ENCODE measurements around the gene NDUFS4. TPM values are rescaled to one million over a fixed set of nuclear protein-coding genes. Genes with fewer than 3 reads are reported as not detected.
A peak's percentile ranks its signal among the peaks of the same experiment; 100 is the strongest.

The NDUFS4 gene
- total RNA-seq, 1 donor from 2014 or later, result 92.4 TPM

DNA sequence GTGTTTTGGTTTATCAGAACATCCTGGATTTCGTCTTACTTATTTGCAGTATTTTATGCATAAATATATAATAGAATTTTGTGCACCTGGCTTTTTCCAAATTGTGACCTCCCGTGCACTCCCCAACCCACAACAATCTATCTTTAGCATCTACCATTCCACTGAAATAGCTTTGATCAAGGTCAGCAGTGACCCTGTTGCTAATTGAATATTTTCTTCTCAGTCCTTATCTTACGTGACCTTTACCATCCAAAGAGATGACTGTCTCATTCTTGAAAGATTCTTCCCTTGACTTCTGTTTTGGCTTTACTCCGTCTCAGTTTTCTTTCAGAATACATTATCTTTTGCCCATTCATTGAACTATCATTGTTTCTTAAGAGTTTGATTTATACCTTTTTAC is 18.4 kb downstream of the NDUFS4 start:
- Histone ChIP-seq H3K36me3 (ENCODE audit: insufficient read depth, low read length) (no peaks in the 10 kb centered on the region), H3K4me3 (ENCODE audit: insufficient read depth, low read depth, low read length) (no peak overlapping the region), H3K4me1 (ENCODE audit: insufficient read depth, low read length) (no peaks in the 10 kb centered on the region), H3K27ac (ENCODE audit: low read depth, low read length) (no peak overlapping the region), H2AFZ (ENCODE audit: low read depth, low read length) (no peak overlapping the region), H3K4me2 (ENCODE audit: low read length) (no peak overlapping the region), H3K9me3 (ENCODE audit: insufficient read depth, low read depth, low read length) (no peaks in the 10 kb centered on the region), H3K9ac (ENCODE audit: low read length) (no peak overlapping the region), H3K79me2 (ENCODE audit: insufficient read depth, low read length) (peaks cover 94% of the 10 kb centered on the region), H4K20me1 (ENCODE audit: insufficient read depth, low read length) (peaks cover 84% of the 10 kb centered on the region), H3K27me3 (ENCODE audit: insufficient read depth, low read length) (no peaks in the 10 kb centered on the region)
- TF ChIP-seq, protein P1, sequence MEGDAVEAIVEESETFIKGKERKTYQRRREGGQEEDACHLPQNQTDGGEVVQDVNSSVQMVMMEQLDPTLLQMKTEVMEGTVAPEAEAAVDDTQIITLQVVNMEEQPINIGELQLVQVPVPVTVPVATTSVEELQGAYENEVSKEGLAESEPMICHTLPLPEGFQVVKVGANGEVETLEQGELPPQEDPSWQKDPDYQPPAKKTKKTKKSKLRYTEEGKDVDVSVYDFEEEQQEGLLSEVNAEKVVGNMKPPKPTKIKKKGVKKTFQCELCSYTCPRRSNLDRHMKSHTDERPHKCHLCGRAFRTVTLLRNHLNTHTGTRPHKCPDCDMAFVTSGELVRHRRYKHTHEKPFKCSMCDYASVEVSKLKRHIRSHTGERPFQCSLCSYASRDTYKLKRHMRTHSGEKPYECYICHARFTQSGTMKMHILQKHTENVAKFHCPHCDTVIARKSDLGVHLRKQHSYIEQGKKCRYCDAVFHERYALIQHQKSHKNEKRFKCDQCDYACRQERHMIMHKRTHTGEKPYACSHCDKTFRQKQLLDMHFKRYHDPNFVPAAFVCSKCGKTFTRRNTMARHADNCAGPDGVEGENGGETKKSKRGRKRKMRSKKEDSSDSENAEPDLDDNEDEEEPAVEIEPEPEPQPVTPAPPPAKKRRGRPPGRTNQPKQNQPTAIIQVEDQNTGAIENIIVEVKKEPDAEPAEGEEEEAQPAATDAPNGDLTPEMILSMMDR (IDR thresholded peaks at IDR 0.05; ENCODE audit: insufficient read depth, low read depth, low read length), result no peak
- TF ChIP-seq EZH2 (IDR thresholded peaks at IDR 0.05; ENCODE audit: insufficient read depth, low read length), result no peak
- Mint-ChIP-seq H3K4me1 (ENCODE audit: low read depth, unreplicated experiment) (peaks cover 18% of the 10 kb centered on the region), H3K27ac (ENCODE audit: unreplicated experiment) (peak overlapping the region; percentile 22), H3K9me3 (ENCODE audit: unreplicated experiment) (no peaks in the 10 kb centered on the region), H3K36me3 (ENCODE audit: low read depth, unreplicated experiment) (no peaks in the 10 kb centered on the region), H3K27me3 (ENCODE audit: low read depth, unreplicated experiment) (no peaks in the 10 kb centered on the region), H3K4me3 (ENCODE audit: unreplicated experiment) (no peak overlapping the region)
- DNase-seq (ENCODE audit: low read depth) (no peak), FAIRE-seq (no peak)

DNA sequence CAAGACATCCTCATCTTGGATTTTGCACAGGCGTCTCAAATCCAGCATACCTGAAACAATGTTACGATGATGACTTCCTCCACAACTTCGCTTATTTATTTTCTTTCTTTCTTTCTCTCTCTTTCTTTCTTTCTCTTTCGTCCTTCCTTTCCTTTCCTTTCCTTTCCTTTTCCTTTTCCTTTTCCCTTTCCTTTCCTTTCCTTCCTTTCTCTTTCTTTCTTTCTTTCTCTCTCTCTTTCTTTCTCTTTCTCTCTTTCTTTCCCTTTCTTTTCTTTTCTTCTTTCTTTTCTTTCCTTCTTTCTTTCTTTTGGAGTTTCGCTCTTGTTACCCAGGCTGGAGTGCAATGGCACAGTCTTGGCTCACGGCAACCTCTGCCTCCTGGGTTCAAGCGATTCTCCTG is 20.1 kb downstream of the NDUFS4 start:
- FAIRE-seq, result no peak
- Mint-ChIP-seq H3K4me3 (ENCODE audit: unreplicated experiment) (no peak overlapping the region), H3K27me3 (ENCODE audit: low read depth, unreplicated experiment) (no peaks in the 10 kb centered on the region)

DNA sequence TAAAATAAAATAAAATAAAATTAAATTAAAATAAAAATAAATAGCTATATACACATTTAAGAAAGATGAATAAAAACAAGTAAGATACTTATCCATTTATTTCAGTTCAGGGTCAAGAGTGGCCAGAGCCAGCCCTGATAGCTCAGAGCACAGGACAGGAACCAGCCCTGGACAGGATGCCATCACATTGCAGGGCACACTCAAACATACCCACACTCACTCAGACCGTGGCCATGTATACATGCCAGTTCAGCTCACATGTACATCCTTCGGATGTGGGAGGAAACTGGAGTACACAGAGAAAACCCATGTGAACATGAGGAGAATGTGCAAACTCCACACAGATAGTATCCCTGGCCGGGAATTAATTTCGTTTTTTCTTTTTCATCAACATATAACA is 21.8 kb downstream of the NDUFS4 start:
- Histone ChIP-seq H4K20me1 (ENCODE audit: insufficient read depth, low read length) (peaks cover 58% of the 10 kb centered on the region), H3K4me2 (ENCODE audit: low read length) (no peak overlapping the region), H3K36me3 (ENCODE audit: insufficient read depth, low read length) (no peaks in the 10 kb centered on the region), H3K27me3 (ENCODE audit: insufficient read depth, low read length) (no peaks in the 10 kb centered on the region), H3K4me3 (ENCODE audit: insufficient read depth, low read depth, low read length) (no peak overlapping the region), H3K9me3 (ENCODE audit: insufficient read depth, low read depth, low read length) (no peaks in the 10 kb centered on the region), H2AFZ (ENCODE audit: low read depth, low read length) (no peak overlapping the region), H3K4me1 (ENCODE audit: insufficient read depth, low read length) (no peaks in the 10 kb centered on the region), H3K79me2 (ENCODE audit: insufficient read depth, low read length) (peaks cover 89% of the 10 kb centered on the region), H3K27ac (ENCODE audit: low read depth, low read length) (no peak overlapping the region), H3K9ac (ENCODE audit: low read length) (no peak overlapping the region)
- no peaks in the 10 kb centered on the region for H3K27me3 Mint-ChIP-seq (ENCODE audit: low read depth, unreplicated experiment)
- no peaks in the 10 kb centered on the region for H3K36me3 Mint-ChIP-seq (ENCODE audit: low read depth, unreplicated experiment)
- H3K4me3 Mint-ChIP-seq (ENCODE audit: unreplicated experiment), result no peak overlapping the region
- DNase-seq (ENCODE audit: low read depth) (no peak), FAIRE-seq (no peak)
- H3K27ac Mint-ChIP-seq (ENCODE audit: unreplicated experiment), result no peak overlapping the region
- no peaks in the 10 kb centered on the region for H3K9me3 Mint-ChIP-seq (ENCODE audit: unreplicated experiment)
- peaks cover 13% of the 10 kb centered on the region for H3K4me1 Mint-ChIP-seq (ENCODE audit: low read depth, unreplicated experiment)
- no peak for TF ChIP-seq EZH2 (IDR thresholded peaks at IDR 0.05; ENCODE audit: insufficient read depth, low read length)
- TF ChIP-seq, protein P1 (IDR thresholded peaks at IDR 0.05; ENCODE audit: insufficient read depth, low read depth, low read length), result no peak

More for the DNA sequence above, 20.1 kb downstream of the NDUFS4 start:
- TF ChIP-seq, protein P1 (IDR thresholded peaks at IDR 0.05; ENCODE audit: insufficient read depth, low read depth, low read length), result no peak
- TF ChIP-seq EZH2 (IDR thresholded peaks at IDR 0.05; ENCODE audit: insufficient read depth, low read length), result no peak
- peaks cover 75% of the 10 kb centered on the region for H4K20me1 ChIP-seq (ENCODE audit: insufficient read depth, low read length)
- H3K4me3 ChIP-seq (ENCODE audit: insufficient read depth, low read depth, low read length), result no peak overlapping the region
- Mint-ChIP-seq H3K9me3 (ENCODE audit: unreplicated experiment) (no peaks in the 10 kb centered on the region), H3K4me1 (ENCODE audit: low read depth, unreplicated experiment) (peaks cover 18% of the 10 kb centered on the region), H3K27ac (ENCODE audit: unreplicated experiment) (no peak overlapping the region), H3K36me3 (ENCODE audit: low read depth, unreplicated experiment) (no peaks in the 10 kb centered on the region)
- H3K9me3 ChIP-seq (ENCODE audit: insufficient read depth, low read depth, low read length), result no peaks in the 10 kb centered on the region
- no peak overlapping the region for H3K4me2 ChIP-seq (ENCODE audit: low read length)
- no peak overlapping the region for H3K27ac ChIP-seq (ENCODE audit: low read depth, low read length)
- no peaks in the 10 kb centered on the region for H3K27me3 ChIP-seq (ENCODE audit: insufficient read depth, low read length)
- no peak for DNase-seq (ENCODE audit: low read depth)
- no peak overlapping the region for H3K9ac ChIP-seq (ENCODE audit: low read length)
- no peak overlapping the region for H2AFZ ChIP-seq (ENCODE audit: low read depth, low read length)
- H3K79me2 ChIP-seq (ENCODE audit: insufficient read depth, low read length), result peaks cover 91% of the 10 kb centered on the region
- no peaks in the 10 kb centered on the region for H3K36me3 ChIP-seq (ENCODE audit: insufficient read depth, low read length)
- H3K4me1 ChIP-seq (ENCODE audit: insufficient read depth, low read length), result no peaks in the 10 kb centered on the region

Data from astrocyte (in vitro differentiated cells and primary cell).